ENCODE data around the gene INO80C. TPM values are rescaled to one million over a fixed set of nuclear protein-coding genes. Genes with fewer than 3 reads are reported as not detected.

INO80C gene
- total RNA-seq, 1 experiment from 2014 or later = 51.1 TPM

DNA sequence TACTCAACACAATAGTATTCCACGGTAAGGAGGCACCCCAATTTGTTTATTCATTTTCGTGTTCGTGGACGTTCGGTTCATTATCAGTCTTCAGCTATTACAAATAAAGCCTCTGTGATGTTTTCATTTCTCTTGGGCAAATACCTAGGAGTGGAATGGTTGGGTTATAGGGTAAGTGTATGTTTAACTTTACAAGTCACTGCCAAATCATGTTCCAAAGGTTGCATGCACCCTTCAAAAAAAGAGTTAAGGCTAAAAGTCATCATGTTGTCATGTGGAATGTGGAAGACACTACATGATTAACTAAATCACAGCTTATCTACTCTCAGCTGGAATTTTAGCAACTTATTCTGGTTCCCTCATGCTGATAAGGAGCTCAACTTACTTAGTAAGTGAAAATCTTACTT, 15.8 kb downstream of the INO80C start:
- Mint-ChIP-seq H3K4me3 (no peak overlapping the region), H3K27ac (no peak overlapping the region), H3K4me1 (peaks cover 14 to 24% of the 10 kb centered on the region in 2 experiments), H3K27me3 (ENCODE audit: low read depth) (no peaks in the 10 kb centered on the region), H3K36me3 (ENCODE audit: insufficient read depth in 1 of 3, low read depth in 3 of 3) (peaks cover 2 to 16% (median 11%) of the 10 kb centered on the region in 3 experiments; a peak in 5 of 7 replicates), H3K9me3 (no peaks in the 10 kb centered on the region)
- no peak overlapping the region for H4K5ac ChIP-seq (ENCODE audit: insufficient read length, low read depth, low read length)
- H2AFZ ChIP-seq (ENCODE audit: low read length) = no peak overlapping the region
- no peak overlapping the region for H3K18ac ChIP-seq (ENCODE audit: insufficient read length, low read depth, low read length)
- H2BK12ac ChIP-seq (ENCODE audit: insufficient read length, low read depth, low read length) = no peak overlapping the region
- H3K79me2 ChIP-seq (ENCODE audit: insufficient read depth, low read length) = peaks cover 6% of the 10 kb centered on the region; the same call in 1 of the 2 replicates
- no peak overlapping the region for H3K9ac ChIP-seq (ENCODE audit: extremely low read depth, insufficient read length, low read length)
- H3K23ac ChIP-seq (ENCODE audit: insufficient read length, low read depth, low read length) = no peak overlapping the region
- H3K4me1 ChIP-seq (ENCODE audit: insufficient read depth, low read length) = no peaks in the 10 kb centered on the region
- no peaks in the 10 kb centered on the region for H3K9me3 ChIP-seq (ENCODE audit: control insufficient read depth, low read depth, low read length)
- no peak overlapping the region for H3K4ac ChIP-seq (ENCODE audit: low read depth, low read length)
- no peak overlapping the region for H4K8ac ChIP-seq (replicated peaks; ENCODE audit: insufficient read length, low read depth, low read length)
- H3K4me2 ChIP-seq (ENCODE audit: insufficient read depth, insufficient read length, low read length) = no peak overlapping the region
- H2AK5ac ChIP-seq (ENCODE audit: insufficient read length, low read length) = no peak overlapping the region
- no peak overlapping the region for H2BK120ac ChIP-seq (ENCODE audit: low read depth, low read length, poor library complexity, severe bottlenecking)
- no peak overlapping the region for H2BK20ac ChIP-seq (ENCODE audit: low read depth, low read length, poor library complexity, severe bottlenecking)
- H3T11ph ChIP-seq (ENCODE audit: low read length) = no peak overlapping the region
- no peak overlapping the region for H3K27ac ChIP-seq (ENCODE audit: insufficient read length, low read depth, low read length)
- TF ChIP-seq CTCF (conservative IDR thresholded peaks at IDR 0.05) = no peak
- no peak overlapping the region for H2BK5ac ChIP-seq (ENCODE audit: insufficient read length, low read length)
- no peak overlapping the region for H2BK15ac ChIP-seq (ENCODE audit: low read depth, low read length)
- DNase-seq = no peak
- no peak overlapping the region for H3K56ac ChIP-seq (ENCODE audit: insufficient read length, low read depth, low read length)
- H3K14ac ChIP-seq (ENCODE audit: insufficient read depth, low read length) = no peak overlapping the region
- no CpG with 5 or more reads among the region's 5 CpGs for WGBS (ENCODE audit: extremely low coverage, insufficient read length, low lambda C conversion rate)
- H4K20me1 ChIP-seq (ENCODE audit: control insufficient read depth, insufficient read depth, insufficient read length) = no peaks in the 10 kb centered on the region
- H3K23me2 ChIP-seq (ENCODE audit: insufficient read length, low read depth, low read length, poor library complexity, severe bottlenecking) = no peaks in the 10 kb centered on the region
- no peak overlapping the region for H4K91ac ChIP-seq (ENCODE audit: insufficient read length, low read depth, low read length)
- H3K27me3 ChIP-seq (ENCODE audit: insufficient read depth, low read length) = no peaks in the 10 kb centered on the region
- peaks cover 8% of the 10 kb centered on the region for H3K79me1 ChIP-seq (ENCODE audit: insufficient read depth, low read depth, low read length, poor library complexity, severe bottlenecking)
